GDM1 (cell line): Measurements from ENCODE around the gene ADK.
A peak's percentile ranks its signal among the peaks of the same experiment; 100 is the strongest.
"Not testable (repeated sequence)": the region's sequence is repeated elsewhere in the genome, so short reads cannot be mapped to it uniquely, and the experiment has no call there.

ENCODE experiments used
- DNase-seq: peaks from one replicate; lab custom pipeline; 2025; lab: John Stamatoyannopoulos, UW

Gene ADK

DNA sequence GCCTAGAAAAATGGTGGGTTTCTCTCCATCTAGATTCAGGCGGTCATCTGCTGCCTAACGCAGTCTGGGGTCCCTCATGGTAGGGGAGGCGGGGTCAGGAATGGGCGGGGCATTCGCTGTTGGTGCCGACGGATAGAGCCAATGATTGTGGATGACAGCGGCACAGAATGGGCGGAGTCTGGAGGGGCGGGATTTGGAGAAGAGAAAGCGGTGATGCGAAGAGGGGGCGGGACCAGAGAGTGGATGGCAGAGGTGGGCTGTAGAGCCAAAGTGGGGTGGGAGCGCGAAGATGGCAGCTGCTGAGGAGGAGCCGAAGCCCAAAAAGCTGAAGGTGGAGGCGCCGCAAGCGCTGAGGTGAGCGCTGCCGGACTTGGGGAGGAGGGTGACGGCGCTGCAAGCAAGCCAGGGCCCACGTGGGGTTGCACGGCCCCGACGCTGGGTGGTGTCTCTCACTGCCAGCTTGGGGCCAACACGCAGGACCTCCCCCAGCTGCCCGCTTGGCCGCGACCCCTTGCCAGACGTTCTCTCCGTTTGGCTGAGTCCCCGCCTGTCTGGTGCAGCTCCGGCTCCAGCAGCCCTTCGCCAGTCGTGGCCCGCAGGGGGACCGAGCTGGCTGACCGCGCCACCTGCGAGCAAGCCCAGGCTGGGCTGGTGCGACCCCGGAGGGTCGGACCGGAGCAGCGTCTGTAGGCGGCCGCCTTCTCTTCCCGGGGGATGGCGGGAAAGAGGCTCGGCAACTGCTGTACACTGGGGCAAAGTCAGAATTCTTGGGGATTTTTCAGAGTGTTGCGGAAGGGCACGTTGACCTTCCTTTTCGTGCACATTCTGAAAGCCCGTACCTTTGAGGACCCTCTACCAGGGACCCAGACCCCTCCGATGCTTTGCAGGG, at the start of gene ADK:
TSS of gene ADK (plus strand) at position 232 of the 889 bp plus-strand sequence. CDS start at position 290, 58 bp downstream.
- DNase-seq, result peak; percentile 97

DNA sequence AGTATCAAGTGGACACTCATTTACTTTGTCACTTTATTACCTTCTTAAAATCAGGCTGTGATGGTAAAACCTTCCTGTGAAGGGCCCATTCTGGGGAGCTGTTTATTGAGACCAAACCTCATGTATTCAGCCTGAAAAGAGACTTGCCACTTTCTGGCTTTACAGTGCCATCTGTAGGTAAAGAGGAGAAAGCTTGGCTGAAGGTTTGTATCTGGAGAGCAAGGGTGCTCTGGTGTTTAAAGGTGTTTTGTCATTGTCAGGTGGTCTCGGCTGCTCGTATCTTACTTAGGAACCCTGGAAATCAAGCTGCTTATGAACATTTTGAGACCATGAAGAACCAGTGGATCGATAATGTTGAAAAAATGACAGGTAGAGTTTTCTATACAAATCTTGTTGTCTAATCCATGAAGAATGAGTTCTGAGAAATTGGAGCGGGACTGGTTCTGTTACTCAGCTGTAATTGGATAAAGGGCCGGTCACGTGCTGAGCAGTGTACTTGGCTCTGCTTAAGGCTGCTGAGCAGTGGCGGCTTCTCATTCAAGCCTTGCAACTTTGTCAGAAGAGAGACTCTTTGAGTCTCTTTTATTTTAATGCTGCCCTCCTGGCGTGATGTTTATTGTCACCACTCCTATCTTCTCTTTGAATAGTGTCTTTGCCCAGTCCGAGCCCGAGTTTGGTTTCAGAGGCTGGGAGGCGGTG, 47.3 kb upstream of the ADK start:
- DNase-seq, result no peak

DNA sequence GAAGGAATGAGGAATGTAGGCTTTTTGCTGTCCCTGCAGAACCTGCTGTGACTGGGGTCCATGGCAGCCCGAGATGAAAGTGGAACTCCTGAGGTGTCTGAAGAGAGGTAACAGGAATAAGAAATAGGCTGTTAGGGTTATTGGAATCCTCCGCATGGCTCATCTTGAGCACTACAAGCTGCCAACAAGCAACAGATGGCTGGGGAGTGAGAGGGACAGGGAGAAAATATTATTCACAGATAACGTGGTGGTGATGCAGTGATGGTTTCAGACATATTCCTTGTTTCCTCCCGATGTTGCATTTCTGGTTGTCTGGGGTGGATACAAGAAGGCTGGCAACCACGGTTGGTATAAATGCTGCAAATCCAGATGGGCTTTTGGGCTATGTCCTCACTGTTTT, 46.5 kb upstream of the ADK start:
- DNase-seq, result no peak

DNA sequence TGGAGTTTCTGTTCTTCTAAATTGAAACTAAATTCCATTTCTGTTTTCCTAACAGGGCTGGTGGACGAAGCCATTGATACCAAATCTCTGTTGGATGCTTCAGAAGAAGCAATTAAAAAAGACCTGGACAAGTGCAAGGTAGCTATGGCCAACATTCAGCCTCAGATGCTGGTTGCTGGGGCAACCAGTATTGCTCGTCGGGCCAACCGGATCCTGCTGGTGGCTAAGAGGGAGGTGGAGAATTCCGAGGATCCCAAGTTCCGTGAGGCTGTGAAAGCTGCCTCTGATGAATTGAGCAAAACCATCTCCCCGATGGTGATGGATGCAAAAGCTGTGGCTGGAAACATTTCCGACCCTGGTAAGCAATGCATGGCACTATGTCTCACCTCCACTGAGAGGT, 46.0 kb upstream of the ADK start:
- no peak for DNase-seq

DNA sequence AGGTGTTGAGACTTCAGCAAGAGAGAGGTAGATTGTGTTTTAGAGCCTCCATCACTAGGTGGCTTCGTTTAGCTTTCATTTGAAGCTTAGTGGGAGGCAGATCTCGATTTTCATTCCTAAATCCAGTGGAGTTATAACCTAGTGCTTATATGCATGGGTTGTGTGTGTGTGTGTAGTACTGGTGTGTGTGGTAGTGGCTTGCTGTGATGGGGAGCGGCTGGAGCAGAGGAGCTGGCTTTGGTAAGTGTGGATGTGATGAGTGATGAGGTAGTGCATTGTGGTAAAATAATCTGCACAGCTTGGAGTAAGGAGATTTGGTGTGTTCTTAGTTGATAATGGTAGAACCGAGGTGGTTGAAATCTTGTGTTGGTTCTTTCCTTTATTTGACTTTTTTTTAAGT, 43.6 kb upstream of the ADK start:
- no peak for DNase-seq

DNA sequence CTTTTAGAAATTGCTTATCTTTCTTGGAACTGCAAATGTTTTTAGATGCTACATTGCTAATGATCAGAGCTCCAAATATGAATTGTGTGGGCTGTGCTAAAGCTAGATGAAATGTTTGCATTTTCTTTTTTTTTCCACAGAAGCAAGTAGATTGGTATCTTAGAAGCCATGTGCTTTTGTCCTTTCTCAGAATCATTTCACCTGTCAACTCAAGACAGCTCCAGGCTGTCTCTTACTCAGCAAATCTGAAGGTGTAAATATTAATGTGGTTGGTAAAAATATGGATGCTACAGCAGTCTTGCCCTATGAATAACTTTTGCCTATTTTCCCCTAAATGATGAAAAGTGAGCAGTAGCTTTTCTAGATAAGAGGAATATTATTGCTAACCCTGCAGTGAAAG, 41.6 kb upstream of the ADK start:
- DNase-seq, result no peak

DNA sequence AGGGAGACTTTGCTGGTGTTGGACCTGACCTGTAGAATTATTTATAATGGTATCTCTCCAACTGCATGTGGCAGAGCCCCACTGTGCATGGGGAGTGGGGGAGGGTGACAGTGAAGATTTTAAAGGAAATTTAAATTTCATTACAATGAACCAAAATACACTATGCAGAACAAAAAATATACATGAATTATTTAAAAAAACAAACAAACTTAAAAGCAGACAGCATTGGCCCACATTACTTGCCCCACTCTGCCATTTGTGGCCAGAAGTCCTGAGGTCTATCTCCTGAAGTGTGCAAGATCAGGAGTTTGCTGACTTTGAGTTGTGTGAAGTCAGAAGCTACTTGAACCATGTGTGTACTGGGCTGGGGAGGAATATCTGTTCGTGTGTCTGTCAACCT, 40.9 kb upstream of the ADK start:
- DNase-seq, result no peak

DNA sequence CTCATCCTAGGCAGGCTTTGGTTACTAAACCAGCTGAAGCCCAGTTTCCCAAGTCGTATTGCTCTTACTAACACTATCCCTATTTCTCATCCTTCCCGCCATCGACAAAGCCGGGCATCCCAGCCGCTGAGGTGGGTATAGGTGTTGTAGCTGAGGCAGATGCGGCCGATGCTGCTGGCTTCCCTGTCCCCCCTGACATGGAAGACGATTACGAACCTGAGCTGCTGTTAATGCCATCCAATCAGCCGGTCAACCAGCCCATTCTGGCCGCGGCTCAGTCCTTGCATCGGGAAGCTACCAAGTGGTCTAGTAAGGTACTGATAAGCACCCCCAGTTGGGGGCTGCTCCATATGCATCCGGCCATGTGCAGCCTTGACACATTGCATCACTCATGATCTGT, 39.2 kb upstream of the ADK start:
- no peak for DNase-seq

DNA sequence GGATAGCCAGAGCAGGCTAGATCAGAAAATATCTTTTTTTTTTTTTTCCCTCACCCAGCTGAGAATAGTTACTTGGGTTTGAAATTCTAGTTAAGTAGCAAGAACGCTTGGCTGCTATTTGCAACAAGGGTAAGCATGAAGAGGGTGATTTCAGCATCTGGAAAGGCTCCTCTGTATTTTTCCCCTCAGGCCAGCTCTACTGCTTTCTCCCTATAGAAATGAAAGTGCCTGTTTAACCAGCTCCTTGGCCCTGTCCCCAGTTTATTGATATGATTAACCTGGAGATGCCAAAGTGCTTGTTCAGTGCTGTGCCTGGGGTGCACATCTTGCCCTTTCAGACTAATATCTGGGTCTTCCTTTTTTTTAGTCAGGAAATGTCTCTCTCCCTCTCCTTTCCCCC, 37.5 kb upstream of the ADK start:
- DNase-seq, result no peak

DNA sequence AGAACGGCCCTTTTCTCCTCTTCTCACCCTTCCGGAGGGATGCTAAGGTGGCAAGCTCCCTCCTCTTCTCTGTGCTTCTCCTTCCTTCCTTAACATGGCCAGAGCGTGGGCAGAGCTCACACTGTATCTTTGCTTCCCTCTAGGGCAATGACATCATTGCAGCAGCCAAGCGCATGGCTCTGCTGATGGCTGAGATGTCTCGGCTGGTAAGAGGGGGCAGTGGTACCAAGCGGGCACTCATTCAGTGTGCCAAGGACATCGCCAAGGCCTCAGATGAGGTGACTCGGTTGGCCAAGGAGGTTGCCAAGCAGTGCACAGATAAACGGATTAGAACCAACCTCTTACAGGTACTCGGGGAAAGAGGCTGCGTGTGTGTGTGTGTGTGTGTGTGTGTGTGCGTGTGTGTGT, 37.0 kb upstream of the ADK start:
- no peak for DNase-seq

DNA sequence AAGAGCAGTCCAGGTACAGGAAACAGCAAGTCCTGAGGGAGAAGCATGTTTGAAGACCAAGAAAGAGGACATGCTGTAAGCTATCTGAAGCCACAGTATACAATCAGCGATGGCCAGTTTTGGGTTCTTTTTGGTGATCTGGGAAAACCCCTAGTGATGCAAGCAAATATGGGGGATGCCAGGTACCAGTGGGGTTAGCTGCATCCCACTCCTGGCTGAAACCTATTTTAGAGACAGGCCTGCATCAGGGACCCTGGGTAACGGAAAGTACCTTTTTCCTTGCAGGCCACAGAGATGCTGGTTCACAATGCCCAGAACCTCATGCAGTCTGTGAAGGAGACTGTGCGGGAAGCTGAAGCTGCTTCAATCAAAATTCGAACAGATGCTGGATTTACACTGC, 33.3 kb upstream of the ADK start:
- no peak for DNase-seq

DNA sequence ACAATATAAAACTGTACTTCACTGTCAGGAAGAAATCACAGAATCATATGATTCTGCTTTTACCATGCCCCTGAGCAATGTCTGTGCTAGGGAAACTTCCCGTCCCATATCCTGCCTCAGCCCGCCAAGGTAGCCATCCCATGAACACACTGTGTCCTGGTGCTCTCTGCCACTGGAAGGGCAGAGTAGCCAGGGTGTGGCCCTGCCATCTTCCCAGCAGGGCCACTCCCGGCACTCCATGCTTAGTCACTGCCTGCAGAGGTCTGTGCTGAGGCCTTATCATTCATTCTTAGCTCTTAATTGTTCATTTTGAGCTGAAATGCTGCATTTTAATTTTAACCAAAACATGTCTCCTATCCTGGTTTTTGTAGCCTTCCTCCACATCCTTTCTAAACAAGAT, 32.2 kb upstream of the ADK start:
- DNase-seq, result no peak

DNA sequence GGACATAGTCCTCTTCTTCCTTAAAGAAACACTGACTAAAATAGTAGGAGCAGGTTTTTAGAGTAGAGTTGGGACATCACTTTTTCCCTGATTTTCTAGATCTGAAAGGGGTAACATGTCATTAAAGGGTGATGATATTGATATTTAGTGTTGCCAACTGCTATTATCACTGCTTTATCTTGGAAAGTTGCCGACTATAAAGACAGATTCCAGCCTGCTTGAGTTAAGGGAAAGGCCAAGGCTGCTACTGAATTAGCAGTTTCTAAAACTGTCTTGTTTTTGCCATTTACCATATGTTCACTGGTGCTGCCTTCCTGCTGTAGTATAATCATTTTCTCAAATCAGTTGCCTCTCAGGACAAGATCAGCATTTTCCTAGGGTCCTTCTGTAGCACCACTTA, 30.1 kb upstream of the ADK start:
- no peak for DNase-seq

DNA sequence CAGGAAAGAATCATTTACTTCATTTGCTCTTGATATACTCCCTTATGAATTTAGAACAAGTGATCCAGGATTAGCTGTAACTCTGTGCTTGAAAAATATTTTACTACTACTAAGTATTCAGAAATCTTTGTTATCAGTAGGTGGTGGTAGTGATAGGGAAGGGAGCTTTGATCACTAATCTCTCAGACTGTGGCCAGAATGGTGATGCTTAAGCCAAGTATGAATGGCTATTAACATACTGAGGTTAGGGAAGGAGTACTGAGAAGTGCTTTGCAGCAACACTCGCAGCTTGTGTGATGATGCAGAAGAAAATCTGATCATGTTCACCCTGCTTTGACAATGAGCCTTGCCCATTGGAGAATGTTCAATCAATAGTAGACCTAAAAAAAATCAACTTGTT, 29.7 kb upstream of the ADK start:
- DNase-seq, result no peak

DNA sequence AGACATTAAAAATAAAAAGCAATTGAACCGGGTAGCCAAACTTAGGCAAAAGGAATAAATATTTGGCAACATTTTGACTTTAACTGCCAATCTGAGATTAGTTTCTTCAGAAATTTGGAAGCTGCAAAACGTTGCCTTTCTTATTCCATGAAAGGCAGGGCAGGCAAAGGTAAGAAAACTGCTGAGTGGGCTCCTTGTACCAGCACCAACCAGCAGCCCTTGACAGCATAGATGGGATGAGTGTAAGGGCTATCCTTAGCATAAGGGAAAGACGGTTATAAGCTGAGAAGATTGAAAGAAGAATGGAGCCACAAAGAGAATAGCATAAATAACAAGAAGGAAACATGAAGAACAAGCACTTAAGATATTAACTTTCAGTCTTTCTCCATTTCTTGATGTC, 29.0 kb upstream of the ADK start:
- no peak for DNase-seq

DNA sequence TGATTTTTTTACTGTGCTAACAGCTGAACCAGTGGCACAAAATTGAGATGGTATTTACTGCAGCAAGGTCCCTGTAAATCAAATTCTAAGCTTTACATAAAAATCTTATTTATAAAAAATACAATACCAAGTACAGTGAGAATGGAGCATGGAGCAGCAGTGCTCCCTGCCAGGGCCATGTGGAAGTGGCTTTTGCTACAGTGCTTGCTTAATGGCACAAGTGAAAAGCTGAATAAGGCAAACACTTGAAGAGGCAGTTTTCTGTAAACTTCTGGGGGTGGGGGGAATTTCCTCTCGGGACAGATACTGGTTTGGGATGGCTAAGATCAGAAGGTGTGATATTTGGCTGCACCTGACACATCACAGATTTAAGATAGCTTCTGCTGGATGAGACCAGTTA, 27.9 kb upstream of the ADK start:
- no peak for DNase-seq

DNA sequence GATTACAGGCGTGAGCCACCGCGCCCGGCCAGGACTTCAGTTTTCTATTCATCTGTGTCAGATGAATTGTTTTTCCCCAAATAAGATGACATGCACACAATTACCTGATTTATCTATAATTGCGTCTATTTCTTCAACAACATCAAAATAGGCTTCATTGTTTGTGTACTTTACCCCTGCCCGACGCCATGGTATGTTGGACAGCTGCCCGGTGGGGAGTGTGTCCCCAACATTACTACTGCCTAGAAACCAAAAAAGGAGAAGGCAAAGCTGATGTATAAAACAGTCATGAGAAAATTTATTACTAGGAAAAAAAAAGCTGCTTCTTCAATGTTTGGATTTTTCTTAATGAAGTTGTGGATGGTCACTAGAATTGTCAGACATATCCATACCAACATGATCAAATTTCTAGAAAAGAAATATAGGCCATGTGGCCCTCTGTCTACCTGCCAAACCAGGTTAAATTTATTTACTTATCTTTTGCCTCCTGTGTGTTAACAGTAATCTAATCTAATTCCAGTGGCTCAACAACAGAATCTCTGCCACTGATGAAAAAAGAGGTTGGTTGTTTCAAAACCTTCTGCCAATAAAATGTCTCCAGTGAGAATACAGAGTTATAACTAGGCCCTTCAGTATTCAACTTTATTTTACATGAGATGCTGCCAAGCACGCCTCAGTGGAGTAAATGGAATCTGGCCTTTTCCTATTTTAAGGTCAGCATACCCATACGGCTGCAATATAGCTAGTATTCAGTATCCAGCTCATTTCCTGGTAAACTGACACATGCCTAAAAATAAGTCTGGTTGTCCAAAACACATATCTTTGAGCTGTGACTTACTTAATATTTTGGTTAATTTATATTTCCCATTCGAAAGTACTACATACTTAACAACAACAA, 16.8 kb upstream of the ADK start:
- DNase-seq, result no peak

DNA sequence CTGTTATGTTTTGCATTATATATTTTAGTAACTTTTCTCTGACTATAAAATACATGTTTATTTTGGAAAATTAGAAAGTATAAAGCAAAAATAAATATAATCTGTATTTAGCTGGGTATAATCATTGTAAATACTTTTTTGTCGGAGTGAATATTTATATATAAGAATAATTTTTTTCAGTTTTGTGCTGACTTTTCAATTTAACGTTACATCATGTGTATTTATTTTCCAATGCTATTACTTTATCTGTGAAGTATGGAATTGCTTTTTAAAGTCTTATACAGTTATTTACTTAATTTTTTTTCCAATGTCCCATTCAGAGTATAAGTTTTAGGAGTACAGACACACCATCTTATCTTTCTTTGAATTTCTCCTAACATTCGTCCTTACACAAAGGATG, 15.6 kb upstream of the ADK start:
- no peak for DNase-seq

DNA sequence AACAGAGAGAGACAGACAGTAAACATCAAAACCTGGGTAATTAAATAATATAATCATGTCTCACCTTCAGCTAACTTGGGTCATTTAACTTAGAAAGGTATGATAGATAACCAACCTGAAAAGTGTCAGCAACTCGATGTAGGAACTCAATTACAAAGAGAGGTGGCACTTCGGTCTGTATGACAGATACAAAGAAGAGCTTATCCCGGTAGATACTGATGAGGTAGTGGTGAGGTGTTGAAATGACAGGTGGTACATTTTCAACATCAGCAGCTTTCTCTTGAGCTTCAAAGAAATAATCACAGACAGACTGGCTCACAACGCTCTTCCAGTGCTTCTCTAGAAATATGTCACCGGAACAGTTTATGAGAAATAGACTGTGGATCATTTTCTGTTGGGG, 13.0 kb upstream of the ADK start:
- no peak for DNase-seq

DNA sequence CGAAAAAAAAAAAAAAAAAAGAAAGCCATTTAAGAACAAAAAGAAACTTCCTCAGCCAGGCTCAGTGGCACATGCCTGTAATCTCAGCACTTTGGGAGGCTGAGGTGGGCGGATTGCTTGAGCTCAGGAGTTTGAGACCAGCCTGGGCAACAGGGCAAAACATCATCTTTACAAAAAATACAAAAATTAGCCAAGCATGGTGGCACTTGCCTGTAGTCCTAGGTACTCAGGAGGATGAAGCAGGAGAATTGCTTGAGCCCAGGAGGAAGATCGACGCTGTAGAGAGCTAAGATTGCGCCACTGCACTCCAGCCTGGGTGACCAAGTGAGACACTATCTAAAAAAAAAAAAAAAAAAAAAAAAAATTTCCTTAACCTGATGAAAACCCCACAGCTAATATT, 12.4 kb upstream of the ADK start:
- DNase-seq, result not testable (repeated sequence)

DNA sequence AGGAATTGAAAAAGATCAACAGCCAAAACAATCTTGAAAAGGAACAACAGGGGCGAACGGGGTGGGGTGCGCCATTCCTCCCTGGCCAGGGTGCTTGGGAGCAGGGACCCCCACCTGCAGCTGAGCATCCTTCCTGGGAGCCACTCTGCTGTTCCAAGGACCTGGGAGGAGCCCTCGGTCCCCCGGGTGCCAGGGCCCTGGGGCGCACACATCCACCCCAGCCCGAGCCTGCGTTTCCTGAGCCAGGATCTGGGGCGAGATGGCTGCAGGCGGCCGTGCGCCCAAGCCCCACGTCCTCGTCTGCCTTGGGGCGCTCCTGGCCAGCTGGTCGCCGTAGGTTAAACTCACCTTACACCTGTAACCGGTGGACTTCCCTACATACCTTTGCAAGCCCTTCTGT, 11.0 kb upstream of the ADK start:
- DNase-seq, result no peak

DNA sequence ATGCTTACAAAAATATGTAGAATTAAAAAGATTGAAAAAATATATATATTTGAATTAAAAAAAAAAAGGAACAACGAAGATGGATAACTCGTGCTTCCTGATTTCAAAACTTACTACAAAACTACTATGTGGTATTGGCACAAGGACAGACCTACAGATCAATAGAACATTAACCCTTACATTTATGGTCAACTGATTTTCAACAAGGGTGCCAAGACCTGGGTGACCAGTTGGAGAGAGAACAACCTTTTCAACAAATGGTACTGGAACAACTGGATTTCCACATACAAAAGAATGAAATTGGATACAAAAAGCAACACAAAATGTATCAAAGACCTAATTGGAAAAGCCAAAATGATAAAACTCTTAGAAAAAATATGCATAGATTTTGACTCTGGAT, 10.5 kb upstream of the ADK start:
- DNase-seq, result no peak

DNA sequence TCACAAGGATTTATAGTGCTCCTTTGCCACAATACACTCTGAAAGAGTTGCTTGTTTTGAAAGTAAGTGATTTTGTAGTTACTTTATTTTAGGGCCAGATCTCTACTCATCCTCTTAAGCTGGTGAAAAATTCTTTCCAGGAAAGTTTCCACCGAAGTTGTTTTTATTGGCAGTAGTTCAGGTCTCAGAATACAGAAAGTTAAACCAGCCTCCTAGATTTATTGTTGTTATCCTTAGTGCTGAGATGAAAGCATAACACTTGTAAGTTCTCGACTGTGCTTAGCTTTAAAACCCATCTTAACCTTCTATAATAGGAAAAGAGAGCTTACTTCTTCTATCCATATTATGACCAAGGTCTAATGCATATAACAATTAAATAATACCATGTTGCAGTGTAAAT, 5.9 kb upstream of the ADK start:
- DNase-seq, result no peak
